ENCODE data around the gene KPNB1. TPM values are rescaled to one million over a fixed set of nuclear protein-coding genes. Genes with fewer than 3 reads are reported as not detected.

Gene KPNB1
- total and polyA plus RNA-seq, 7 donors, result 23.4 to 268 (median 185) TPM

GRCh38 chr17:47709594-47709993 lies 59.9 kb downstream of the KPNB1 start:
- peak overlapping the region in 1 of 4 donors; percentile 43 for H3K4me3 ChIP-seq
- DNase-seq, result no peak
- no peaks in the 10 kb centered on the region for H3K9me3 ChIP-seq
- intact Hi-C loops (cut with DNase I), result no loop called here
- TF ChIP-seq EP300 (IDR thresholded peaks at IDR 0.05) (no peak), POLR2A (IDR thresholded peaks at IDR 0.05) (no peak), CTCF (IDR thresholded peaks at IDR 0.05) (no peak), POLR2AphosphoS5 (IDR thresholded peaks at IDR 0.05) (no peak)
- peaks cover 0 to 21% (median 17%) of the 10 kb centered on the region in 4 donors for H3K4me1 ChIP-seq
- peaks cover 0 to 13% (median 10%) of the 10 kb centered on the region in 3 donors for H3K27me3 ChIP-seq
- peaks cover 0 to 22% (median 7%) of the 10 kb centered on the region in 4 donors for H3K36me3 ChIP-seq
- peak overlapping the region in 1 of 4 donors; percentile 65 for H3K27ac ChIP-seq
- 89 to 94% methylated on average over 3 of the region's 3 CpGs for WGBS, 2 donors

- Histone ChIP-seq H3K4me3 (no peak overlapping the region), H3K27me3 (peaks cover 0 to 27% (median 14%) of the 10 kb centered on the region in 3 donors), H3K4me1 (peaks cover 0 to 13% (median 8%) of the 10 kb centered on the region in 4 donors), H3K9me3 (no peaks in the 10 kb centered on the region), H3K27ac (no peak overlapping the region), H3K36me3 (peaks cover 0 to 22% (median 7%) of the 10 kb centered on the region in 4 donors)
- TF ChIP-seq CTCF (IDR thresholded peaks at IDR 0.05), result no peak
- no peak for TF ChIP-seq POLR2AphosphoS5 (IDR thresholded peaks at IDR 0.05)
- TF ChIP-seq EP300 (IDR thresholded peaks at IDR 0.05), result no peak
- TF ChIP-seq POLR2A (IDR thresholded peaks at IDR 0.05), result no peak
- WGBS, 2 donors, result 86 to 93% methylated on average over 15 of the region's 15 CpGs
- intact Hi-C loops (cut with DNase I), result no loop called here
- peak; percentile 59 for DNase-seq
Observed at GRCh38 chr17:47711366-47712099, 61.8 kb downstream of the KPNB1 start.

- intact Hi-C loops (cut with DNase I), result no loop called here
- DNase-seq, result peak; percentile 57
- 64 to 65% methylated on average over 5 of the region's 5 CpGs for WGBS, 2 donors
- peaks cover 0 to 8% (median 0%) of the 10 kb centered on the region in 4 donors for H3K4me1 ChIP-seq
- no peak overlapping the region for H3K4me3 ChIP-seq
- H3K27ac ChIP-seq, result no peak overlapping the region
- H3K36me3 ChIP-seq, result peaks cover 0 to 22% (median 7%) of the 10 kb centered on the region in 4 donors
- H3K9me3 ChIP-seq, result no peaks in the 10 kb centered on the region
- H3K27me3 ChIP-seq, result peaks cover 0 to 32% (median 14%) of the 10 kb centered on the region in 3 donors
- TF ChIP-seq POLR2A (IDR thresholded peaks at IDR 0.05) (no peak), POLR2AphosphoS5 (IDR thresholded peaks at IDR 0.05) (no peak), EP300 (IDR thresholded peaks at IDR 0.05) (no peak), CTCF (IDR thresholded peaks at IDR 0.05) (no peak)
Observed at GRCh38 chr17:47712330-47713023, 62.8 kb downstream of the KPNB1 start.

- TF ChIP-seq POLR2A (IDR thresholded peaks at IDR 0.05) (no peak), EP300 (IDR thresholded peaks at IDR 0.05) (no peak), CTCF (IDR thresholded peaks at IDR 0.05) (no peak), POLR2AphosphoS5 (IDR thresholded peaks at IDR 0.05) (no peak)
- Histone ChIP-seq H3K27ac (no peak overlapping the region), H3K4me3 (no peak overlapping the region), H3K4me1 (no peaks in the 10 kb centered on the region), H3K36me3 (peaks cover 0 to 20% (median 7%) of the 10 kb centered on the region in 4 donors), H3K27me3 (peaks cover 0 to 49% (median 14%) of the 10 kb centered on the region in 3 donors), H3K9me3 (no peaks in the 10 kb centered on the region)
- 41 to 59% methylated on average over 15 of the region's 15 CpGs for WGBS, 2 donors
- no peak for DNase-seq
- intact Hi-C loops (cut with DNase I), result no loop called here
Observed at GRCh38 chr17:47713980-47714700, 64.4 kb downstream of the KPNB1 start.
